Measurements from ENCODE around the gene PLCB4.

- no peak for TF ChIP-seq CTCF (conservative IDR thresholded peaks at IDR 0.05 in 1 of 2, IDR thresholded peaks at IDR 0.05 in 1 of 2; ENCODE audit: low read depth in 1 of 2, low read length in 2 of 2)
- no peak for TF ChIP-seq EZH2 (IDR thresholded peaks at IDR 0.05; ENCODE audit: low read length, missing control alignments)
Measured at GRCh38 chr20:9493803-9494202, 424.9 kb downstream of the PLCB4 start.

Measured in fibroblast of lung (primary cell).